HG03342 (cell line): ENCODE results near the gene PCDHB10.

Experiments used
- ATAC-seq: cut with Tn5 transposase; IDR thresholded peaks from one replicate; pipeline ENCODE4 v1.9.1; 2021; ENCODE audit warnings: mild to moderate bottlenecking, moderate library complexity; ENCODE audit not compliant: unreplicated experiment

Gene PCDHB10

GRCh38 chr5:141236516-141237313, 44.6 kb downstream of the PCDHB10 start:
- no peak for ATAC-seq

- no peak for ATAC-seq
Observed at GRCh38 chr5:141241496-141241895, 49.3 kb downstream of the PCDHB10 start.
